ENCODE measurements around the gene COL23A1. TPM values are rescaled to one million over a fixed set of nuclear protein-coding genes. Genes with fewer than 3 reads are reported as not detected.

Gene COL23A1
- total RNA-seq, 1 donor from 2014 or later, result 2.9 TPM

GRCh38 chr5:178218237-178218776, 371.9 kb downstream of the COL23A1 start:
- no peaks in the 10 kb centered on the region for H3K36me3 Mint-ChIP-seq (ENCODE audit: unreplicated experiment)

GRCh38 chr5:178216779-178217178, 373.4 kb downstream of the COL23A1 start:
- TF ChIP-seq, protein P1, sequence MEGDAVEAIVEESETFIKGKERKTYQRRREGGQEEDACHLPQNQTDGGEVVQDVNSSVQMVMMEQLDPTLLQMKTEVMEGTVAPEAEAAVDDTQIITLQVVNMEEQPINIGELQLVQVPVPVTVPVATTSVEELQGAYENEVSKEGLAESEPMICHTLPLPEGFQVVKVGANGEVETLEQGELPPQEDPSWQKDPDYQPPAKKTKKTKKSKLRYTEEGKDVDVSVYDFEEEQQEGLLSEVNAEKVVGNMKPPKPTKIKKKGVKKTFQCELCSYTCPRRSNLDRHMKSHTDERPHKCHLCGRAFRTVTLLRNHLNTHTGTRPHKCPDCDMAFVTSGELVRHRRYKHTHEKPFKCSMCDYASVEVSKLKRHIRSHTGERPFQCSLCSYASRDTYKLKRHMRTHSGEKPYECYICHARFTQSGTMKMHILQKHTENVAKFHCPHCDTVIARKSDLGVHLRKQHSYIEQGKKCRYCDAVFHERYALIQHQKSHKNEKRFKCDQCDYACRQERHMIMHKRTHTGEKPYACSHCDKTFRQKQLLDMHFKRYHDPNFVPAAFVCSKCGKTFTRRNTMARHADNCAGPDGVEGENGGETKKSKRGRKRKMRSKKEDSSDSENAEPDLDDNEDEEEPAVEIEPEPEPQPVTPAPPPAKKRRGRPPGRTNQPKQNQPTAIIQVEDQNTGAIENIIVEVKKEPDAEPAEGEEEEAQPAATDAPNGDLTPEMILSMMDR (IDR thresholded peaks at IDR 0.05; ENCODE audit: partially characterized antibody, unreplicated experiment), result no peak
- Mint-ChIP-seq H3K4me1 (ENCODE audit: low read depth, unreplicated experiment) (no peaks in the 10 kb centered on the region), H3K36me3 (ENCODE audit: unreplicated experiment) (no peaks in the 10 kb centered on the region), H3K27ac (ENCODE audit: unreplicated experiment) (no peak overlapping the region), H3K9me3 (ENCODE audit: unreplicated experiment) (peaks cover 4% of the 10 kb centered on the region), H3K27me3 (ENCODE audit: unreplicated experiment) (no peaks in the 10 kb centered on the region), H3K4me3 (ENCODE audit: unreplicated experiment) (no peak overlapping the region)
- no peak for DNase-seq

More at GRCh38 chr5:178218237-178218776, 371.9 kb downstream of the COL23A1 start:
- Mint-ChIP-seq H3K9me3 (ENCODE audit: unreplicated experiment) (peaks cover 4% of the 10 kb centered on the region), H3K27me3 (ENCODE audit: unreplicated experiment) (no peaks in the 10 kb centered on the region), H3K27ac (ENCODE audit: unreplicated experiment) (no peak overlapping the region), H3K4me3 (ENCODE audit: unreplicated experiment) (no peak overlapping the region), H3K4me1 (ENCODE audit: low read depth, unreplicated experiment) (peaks cover 3% of the 10 kb centered on the region)
- TF ChIP-seq, protein P1 (IDR thresholded peaks at IDR 0.05; ENCODE audit: partially characterized antibody, unreplicated experiment), result no peak
- no peak for DNase-seq

GRCh38 chr5:178216088-178216534, 374.1 kb downstream of the COL23A1 start:
- no peak for DNase-seq
- Mint-ChIP-seq H3K4me1 (ENCODE audit: low read depth, unreplicated experiment) (no peaks in the 10 kb centered on the region), H3K9me3 (ENCODE audit: unreplicated experiment) (peaks cover 7% of the 10 kb centered on the region), H3K27ac (ENCODE audit: unreplicated experiment) (no peak overlapping the region), H3K27me3 (ENCODE audit: unreplicated experiment) (no peaks in the 10 kb centered on the region), H3K4me3 (ENCODE audit: unreplicated experiment) (no peak overlapping the region), H3K36me3 (ENCODE audit: unreplicated experiment) (no peaks in the 10 kb centered on the region)
- TF ChIP-seq, protein P1 (IDR thresholded peaks at IDR 0.05; ENCODE audit: partially characterized antibody, unreplicated experiment), result no peak

GRCh38 chr5:178215280-178216002, 374.8 kb downstream of the COL23A1 start:
- peaks cover 7% of the 10 kb centered on the region for H3K9me3 Mint-ChIP-seq (ENCODE audit: unreplicated experiment)
- no peak for DNase-seq
- no peaks in the 10 kb centered on the region for H3K4me1 Mint-ChIP-seq (ENCODE audit: low read depth, unreplicated experiment)
- no peaks in the 10 kb centered on the region for H3K36me3 Mint-ChIP-seq (ENCODE audit: unreplicated experiment)
- H3K27ac Mint-ChIP-seq (ENCODE audit: unreplicated experiment), result no peak overlapping the region
- H3K27me3 Mint-ChIP-seq (ENCODE audit: unreplicated experiment), result no peaks in the 10 kb centered on the region
- TF ChIP-seq, protein P1 (IDR thresholded peaks at IDR 0.05; ENCODE audit: partially characterized antibody, unreplicated experiment), result no peak
- no peak overlapping the region for H3K4me3 Mint-ChIP-seq (ENCODE audit: unreplicated experiment)

DNA sequence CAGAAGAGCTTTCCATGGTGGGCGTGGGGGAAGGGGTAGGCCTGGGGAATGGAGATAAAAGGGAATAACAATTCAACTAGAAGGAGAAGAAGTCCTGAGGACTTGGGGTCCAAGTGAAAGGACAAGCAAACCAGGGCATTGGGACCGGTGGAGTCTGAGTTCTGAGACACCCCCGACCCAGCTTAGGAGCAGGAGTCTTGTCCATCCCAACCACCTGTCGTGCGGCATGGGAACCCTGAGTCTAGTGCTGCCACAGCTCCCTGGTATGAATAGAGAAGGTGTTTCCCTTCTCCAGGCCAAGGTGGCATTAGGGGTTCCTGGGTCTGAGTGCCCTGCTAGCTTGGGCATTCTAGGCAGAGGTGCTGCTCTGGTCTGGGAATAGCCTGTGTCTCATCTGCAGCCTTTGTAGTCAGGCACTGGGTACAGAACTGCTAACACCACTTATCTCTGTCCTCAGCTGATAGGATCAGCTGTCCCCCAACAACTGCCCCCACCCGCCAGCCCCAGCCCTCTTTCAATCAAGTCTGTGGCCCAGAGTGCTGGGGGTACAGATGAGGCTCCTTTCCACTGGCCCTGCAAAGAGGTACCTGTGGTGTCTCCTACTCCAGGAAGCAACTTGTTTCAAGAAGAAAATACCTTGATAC, 375.9 kb downstream of the COL23A1 start:
- H3K36me3 Mint-ChIP-seq (ENCODE audit: unreplicated experiment), result no peaks in the 10 kb centered on the region
- H3K27ac Mint-ChIP-seq (ENCODE audit: unreplicated experiment), result no peak overlapping the region
- TF ChIP-seq, protein P1 (IDR thresholded peaks at IDR 0.05; ENCODE audit: partially characterized antibody, unreplicated experiment), result no peak
- H3K4me1 Mint-ChIP-seq (ENCODE audit: low read depth, unreplicated experiment), result no peaks in the 10 kb centered on the region
- H3K27me3 Mint-ChIP-seq (ENCODE audit: unreplicated experiment), result peaks cover 4% of the 10 kb centered on the region
- no peak overlapping the region for H3K4me3 Mint-ChIP-seq (ENCODE audit: unreplicated experiment)
- H3K9me3 Mint-ChIP-seq (ENCODE audit: unreplicated experiment), result peaks cover 7% of the 10 kb centered on the region
- DNase-seq, result no peak

Data from glutamatergic neuron (in vitro differentiated cells).